ENCODE data around the gene SPATA6. TPM values are rescaled to one million over a fixed set of nuclear protein-coding genes. Genes with fewer than 3 reads are reported as not detected.
"Not testable (repeated sequence)": the region's sequence is repeated elsewhere in the genome, so short reads cannot be mapped to it uniquely, and the experiment has no call there.

SPATA6 gene
- total RNA-seq, 4 donors from 2014 or later: 7.8 to 41.8 (median 16.9) TPM

- ATAC-seq (ENCODE audit: low FRiP score) (no peak), DNase-seq (ENCODE audit: low spot score) (no peak)
- TF ChIP-seq, protein P1, sequence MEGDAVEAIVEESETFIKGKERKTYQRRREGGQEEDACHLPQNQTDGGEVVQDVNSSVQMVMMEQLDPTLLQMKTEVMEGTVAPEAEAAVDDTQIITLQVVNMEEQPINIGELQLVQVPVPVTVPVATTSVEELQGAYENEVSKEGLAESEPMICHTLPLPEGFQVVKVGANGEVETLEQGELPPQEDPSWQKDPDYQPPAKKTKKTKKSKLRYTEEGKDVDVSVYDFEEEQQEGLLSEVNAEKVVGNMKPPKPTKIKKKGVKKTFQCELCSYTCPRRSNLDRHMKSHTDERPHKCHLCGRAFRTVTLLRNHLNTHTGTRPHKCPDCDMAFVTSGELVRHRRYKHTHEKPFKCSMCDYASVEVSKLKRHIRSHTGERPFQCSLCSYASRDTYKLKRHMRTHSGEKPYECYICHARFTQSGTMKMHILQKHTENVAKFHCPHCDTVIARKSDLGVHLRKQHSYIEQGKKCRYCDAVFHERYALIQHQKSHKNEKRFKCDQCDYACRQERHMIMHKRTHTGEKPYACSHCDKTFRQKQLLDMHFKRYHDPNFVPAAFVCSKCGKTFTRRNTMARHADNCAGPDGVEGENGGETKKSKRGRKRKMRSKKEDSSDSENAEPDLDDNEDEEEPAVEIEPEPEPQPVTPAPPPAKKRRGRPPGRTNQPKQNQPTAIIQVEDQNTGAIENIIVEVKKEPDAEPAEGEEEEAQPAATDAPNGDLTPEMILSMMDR (IDR thresholded peaks at IDR 0.05): no peak
Measured at GRCh38 chr1:48495911-48496310, 23.9 kb upstream of the SPATA6 start.

DNA sequence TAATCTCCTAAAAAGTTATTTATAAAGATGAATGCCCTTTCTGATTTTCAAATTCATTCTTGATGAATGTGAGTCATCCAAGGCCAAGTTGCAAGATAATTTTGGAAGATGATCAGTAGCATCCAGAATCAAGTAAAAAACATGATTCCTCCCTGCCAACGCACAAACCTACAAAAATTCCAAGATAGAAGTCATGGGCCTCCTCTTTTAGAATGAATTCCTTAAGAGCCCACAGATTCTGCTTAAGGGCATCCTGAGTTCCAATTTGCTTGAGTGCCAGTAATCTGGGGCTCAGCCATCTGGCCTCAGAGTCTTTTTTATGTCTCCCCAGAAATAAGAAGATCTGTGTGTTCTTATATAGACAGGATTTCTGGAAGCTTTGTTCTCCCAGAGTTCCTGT is 23.2 kb upstream of the SPATA6 start:
- peak; percentile 29 for ATAC-seq (ENCODE audit: low FRiP score)
- TF ChIP-seq, protein P1 (IDR thresholded peaks at IDR 0.05): no peak
- DNase-seq (ENCODE audit: low spot score): no peak

DNA sequence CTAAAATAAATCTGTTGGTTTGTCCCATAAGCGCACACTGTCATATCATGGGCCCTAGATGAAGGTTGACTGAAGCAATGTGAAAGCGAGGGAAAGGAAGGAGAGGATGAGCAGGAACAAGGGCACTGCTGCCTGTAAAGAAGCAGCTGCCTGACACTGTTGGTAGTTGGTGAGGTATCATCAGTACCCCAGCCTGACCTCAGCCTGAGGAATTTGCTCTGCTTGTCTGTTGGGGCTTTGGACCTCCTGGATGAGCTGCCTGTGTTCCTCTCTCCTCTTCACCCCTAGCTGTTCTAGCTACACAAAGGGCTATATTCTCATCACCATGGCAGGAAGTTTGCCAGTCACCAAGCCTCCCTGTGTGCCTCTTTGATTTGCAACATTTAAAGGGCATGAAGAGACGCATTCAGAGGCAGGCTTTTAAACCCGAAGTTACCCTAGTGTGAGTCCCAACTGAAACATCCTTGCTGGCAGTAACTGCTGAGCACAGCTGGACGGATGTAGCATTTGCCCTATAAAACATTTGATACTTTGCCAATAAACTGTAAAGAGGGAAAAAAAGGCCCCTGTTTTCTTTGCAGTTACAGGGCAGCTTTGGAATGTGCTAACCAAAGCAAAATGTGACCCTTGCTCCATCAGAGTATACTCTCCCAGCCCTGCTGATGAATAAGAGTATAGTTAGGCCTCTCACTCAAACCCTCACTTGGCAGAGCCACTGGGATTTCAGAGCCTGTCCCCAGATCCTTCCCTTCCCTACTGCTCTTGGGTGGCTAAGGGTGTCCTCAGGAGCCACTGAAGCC is 22.2 kb upstream of the SPATA6 start:
- peak; percentile 77 for ATAC-seq (ENCODE audit: low FRiP score)
- TF ChIP-seq, protein P1 (IDR thresholded peaks at IDR 0.05): no peak
- DNase-seq (ENCODE audit: low spot score): no peak

GRCh38 chr1:48493041-48493440 is 21.0 kb upstream of the SPATA6 start:
- DNase-seq (ENCODE audit: low spot score) (no peak), ATAC-seq (ENCODE audit: low FRiP score) (no peak)
- TF ChIP-seq, protein P1 (IDR thresholded peaks at IDR 0.05): no peak

DNA sequence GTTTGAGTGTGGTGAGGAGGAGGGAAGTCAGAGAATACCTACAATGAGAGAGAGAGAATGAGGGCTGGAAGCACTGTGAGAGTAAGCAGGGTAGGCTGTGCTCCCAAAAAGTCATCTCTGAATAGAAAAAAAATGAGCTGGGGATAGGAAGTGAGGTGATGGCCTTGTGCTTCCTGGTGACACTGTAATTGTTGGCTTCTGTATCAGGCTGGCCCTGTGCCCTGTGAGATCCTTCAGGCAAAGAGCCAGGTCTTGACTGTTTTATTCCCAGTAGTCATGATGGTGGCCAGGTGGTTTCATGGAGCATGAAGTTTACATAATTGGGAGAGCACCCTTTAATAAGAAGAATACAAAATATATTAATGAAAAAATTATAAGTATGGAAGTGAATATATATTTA is 20.4 kb upstream of the SPATA6 start:
- DNase-seq (ENCODE audit: low spot score) (no peak), ATAC-seq (ENCODE audit: low FRiP score) (no peak)
- TF ChIP-seq, protein P1 (IDR thresholded peaks at IDR 0.05): no peak

DNA sequence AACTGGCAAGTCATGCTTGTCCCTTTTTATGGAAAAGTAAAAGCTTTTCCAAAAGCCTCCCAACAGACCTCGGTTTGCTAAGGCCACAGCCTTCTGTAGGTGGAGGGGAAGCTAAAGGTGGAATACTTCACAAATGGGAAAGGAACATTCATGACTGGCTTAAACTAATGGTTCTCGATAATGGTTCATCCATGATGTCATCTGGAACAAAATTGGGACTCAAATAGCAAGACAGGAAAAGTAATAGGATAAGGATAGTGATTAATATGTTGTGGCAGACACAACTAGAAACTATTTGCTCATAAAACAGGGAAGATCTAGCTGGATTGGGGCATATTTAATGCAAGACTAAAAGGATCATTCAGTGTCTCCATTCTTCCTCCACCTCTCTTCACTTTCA is 16.7 kb upstream of the SPATA6 start:
- no peak for DNase-seq (ENCODE audit: low spot score)
- ATAC-seq (ENCODE audit: low FRiP score): no peak
- TF ChIP-seq, protein P1 (IDR thresholded peaks at IDR 0.05): no peak

- no peak for ATAC-seq (ENCODE audit: low FRiP score)
- TF ChIP-seq, protein P1 (IDR thresholded peaks at IDR 0.05): no peak
Measured at GRCh38 chr1:48480504-48480903, 8.5 kb upstream of the SPATA6 start.

DNA sequence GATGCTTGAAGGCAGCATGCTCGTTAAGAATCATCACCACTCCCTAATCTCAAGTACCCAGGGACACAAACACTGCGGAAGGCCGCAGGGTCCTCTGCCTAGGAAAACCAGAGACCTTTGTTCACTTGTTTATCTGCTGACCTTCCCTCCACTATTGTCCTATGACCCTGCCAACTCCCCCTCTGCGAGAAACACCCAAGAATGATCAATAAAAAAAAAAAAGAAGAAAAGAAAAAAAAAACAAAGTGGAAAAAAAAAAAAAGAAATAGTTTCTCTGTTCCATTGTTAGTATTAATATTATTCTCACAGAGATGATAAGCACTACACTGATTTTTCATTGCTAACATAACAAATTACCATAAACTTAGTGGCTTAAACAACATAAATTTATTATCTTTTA is 8.0 kb upstream of the SPATA6 start:
- DNase-seq (ENCODE audit: low spot score); ATAC-seq (ENCODE audit: low FRiP score): not testable (repeated sequence)

More at GRCh38 chr1:48480504-48480903, 8.5 kb upstream of the SPATA6 start:
- no peak for DNase-seq (ENCODE audit: low spot score)
